Upper lobe of left lung (tissue), 4 donors: ENCODE measurements around the gene ACER2.

Source experiments
- CTCF ChIP-seq, 6 experiments: fragments of 450-650 bp in 4 of 6; fragments of 200-600 bp in 2 of 6; sonication (generic) in 2 of 6; IDR thresholded peaks; one replicate each; pipeline ENCODE4 v1.5.1; 2016 to 2019; ENCODE audit warnings: antibody characterized with exemption in 6 of 6
- EP300 ChIP-seq, 4 donors: sonication (generic); formaldehyde crosslinking; IDR thresholded peaks; one replicate each; pipeline ENCODE4 v1.5.1; 2017; ENCODE audit warnings: antibody characterized with exemption in 4 of 4, control low read depth in 2 of 4
- POLR2A ChIP-seq, 4 donors: fragments of 450-650 bp; IDR thresholded peaks; one replicate each; pipeline ENCODE4 v1.5.1; 2016 to 2017; ENCODE audit warnings: antibody characterized with exemption in 4 of 4, mild to moderate bottlenecking in 2 of 4
- POLR2AphosphoS5 ChIP-seq, 2 donors: sonication (generic); formaldehyde crosslinking; IDR thresholded peaks; one replicate each; pipeline ENCODE4 v1.5.1; 2017; ENCODE audit warnings: antibody characterized with exemption in 2 of 2

- TF ChIP-seq CTCF (IDR thresholded peaks at IDR 0.05) = no peak
- no peak for TF ChIP-seq POLR2AphosphoS5 (IDR thresholded peaks at IDR 0.05)
- TF ChIP-seq POLR2A (IDR thresholded peaks at IDR 0.05) = no peak
- no peak for TF ChIP-seq EP300 (IDR thresholded peaks at IDR 0.05)
These were observed 48.8 kb downstream of the ACER2 start for GRCh38 chr9:19457693-19458009.
